ENCODE measurements around the gene FAM151B.

DNA sequence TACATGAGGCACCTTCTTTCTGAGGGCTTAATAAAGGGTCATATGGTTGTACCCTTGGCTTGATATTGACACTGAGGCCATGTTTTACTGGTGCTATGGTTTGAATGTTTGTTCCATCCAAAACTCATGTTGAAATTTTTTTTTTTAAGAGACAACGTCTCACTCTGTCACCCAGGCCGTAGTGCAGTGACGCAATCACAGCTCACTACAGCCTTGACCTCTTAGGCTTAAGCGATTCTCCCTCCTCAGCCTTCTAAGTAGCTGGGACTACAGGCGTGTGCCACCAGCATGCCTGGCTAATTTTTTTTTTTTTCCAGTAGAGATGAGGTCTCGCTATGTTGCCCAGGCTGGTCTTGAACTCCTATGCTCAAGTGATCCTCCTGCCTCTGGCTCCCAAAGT lies 20.9 kb downstream of the FAM151B start:
- TF ChIP-seq, protein P1, sequence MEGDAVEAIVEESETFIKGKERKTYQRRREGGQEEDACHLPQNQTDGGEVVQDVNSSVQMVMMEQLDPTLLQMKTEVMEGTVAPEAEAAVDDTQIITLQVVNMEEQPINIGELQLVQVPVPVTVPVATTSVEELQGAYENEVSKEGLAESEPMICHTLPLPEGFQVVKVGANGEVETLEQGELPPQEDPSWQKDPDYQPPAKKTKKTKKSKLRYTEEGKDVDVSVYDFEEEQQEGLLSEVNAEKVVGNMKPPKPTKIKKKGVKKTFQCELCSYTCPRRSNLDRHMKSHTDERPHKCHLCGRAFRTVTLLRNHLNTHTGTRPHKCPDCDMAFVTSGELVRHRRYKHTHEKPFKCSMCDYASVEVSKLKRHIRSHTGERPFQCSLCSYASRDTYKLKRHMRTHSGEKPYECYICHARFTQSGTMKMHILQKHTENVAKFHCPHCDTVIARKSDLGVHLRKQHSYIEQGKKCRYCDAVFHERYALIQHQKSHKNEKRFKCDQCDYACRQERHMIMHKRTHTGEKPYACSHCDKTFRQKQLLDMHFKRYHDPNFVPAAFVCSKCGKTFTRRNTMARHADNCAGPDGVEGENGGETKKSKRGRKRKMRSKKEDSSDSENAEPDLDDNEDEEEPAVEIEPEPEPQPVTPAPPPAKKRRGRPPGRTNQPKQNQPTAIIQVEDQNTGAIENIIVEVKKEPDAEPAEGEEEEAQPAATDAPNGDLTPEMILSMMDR (IDR thresholded peaks at IDR 0.05) = no peak
- TF ChIP-seq POLR2A (IDR thresholded peaks at IDR 0.05) = no peak
